GM19452 (cell line): Measurements from ENCODE around the gene SLC16A10.
"Not testable (repeated sequence)": the region's sequence is repeated elsewhere in the genome, so short reads cannot be mapped to it uniquely, and the experiment has no call there.

ENCODE experiments used
- ATAC-seq: cut with Tn5 transposase; IDR thresholded peaks from one replicate; pipeline ENCODE4 v1.9.1; 2021; ENCODE audit not compliant: unreplicated experiment

The SLC16A10 gene

GRCh38 chr6:111080698-111081097, 6.6 kb upstream of the SLC16A10 start:
- no peak for ATAC-seq

GRCh38 chr6:111086685-111087084, 618 bp upstream of the SLC16A10 start:
- no peak for ATAC-seq

GRCh38 chr6:111087871-111088667, 766 bp downstream of the SLC16A10 start:
- ATAC-seq = peak; percentile 19

- ATAC-seq = no peak
Observed at GRCh38 chr6:111088668-111089003, 1.3 kb downstream of the SLC16A10 start.

GRCh38 chr6:111090766-111091165, 3.5 kb downstream of the SLC16A10 start:
- ATAC-seq = no peak

- ATAC-seq = no peak
Observed at GRCh38 chr6:111091987-111092386, 4.7 kb downstream of the SLC16A10 start.

- not testable (repeated sequence) for ATAC-seq
Observed at GRCh38 chr6:111095488-111095887, 8.2 kb downstream of the SLC16A10 start.

GRCh38 chr6:111096246-111096645, 8.9 kb downstream of the SLC16A10 start:
- no peak for ATAC-seq

- no peak for ATAC-seq
Observed at GRCh38 chr6:111098597-111098996, 11.3 kb downstream of the SLC16A10 start.

GRCh38 chr6:111101987-111102386, 14.7 kb downstream of the SLC16A10 start:
- no peak for ATAC-seq

GRCh38 chr6:111105578-111105977, 18.3 kb downstream of the SLC16A10 start:
- ATAC-seq = no peak

- no peak for ATAC-seq
Observed at GRCh38 chr6:111107589-111107988, 20.3 kb downstream of the SLC16A10 start.

GRCh38 chr6:111110036-111110435, 22.7 kb downstream of the SLC16A10 start:
- no peak for ATAC-seq

GRCh38 chr6:111113336-111114086, 26.2 kb downstream of the SLC16A10 start:
- ATAC-seq = no peak

GRCh38 chr6:111114087-111114443, 26.8 kb downstream of the SLC16A10 start:
- no peak for ATAC-seq

- no peak for ATAC-seq
Observed at GRCh38 chr6:111114482-111114881, 27.2 kb downstream of the SLC16A10 start.

- no peak for ATAC-seq
Observed at GRCh38 chr6:111118826-111119225, 31.5 kb downstream of the SLC16A10 start.

GRCh38 chr6:111119571-111120329, 32.4 kb downstream of the SLC16A10 start:
- no peak for ATAC-seq

- no peak for ATAC-seq
Observed at GRCh38 chr6:111121789-111122350, 34.6 kb downstream of the SLC16A10 start.

GRCh38 chr6:111122458-111123286, 35.4 kb downstream of the SLC16A10 start:
- no peak for ATAC-seq

- no peak for ATAC-seq
Observed at GRCh38 chr6:111124406-111124805, 37.1 kb downstream of the SLC16A10 start.
